ENCODE results near the gene SLC30A1.

DNA sequence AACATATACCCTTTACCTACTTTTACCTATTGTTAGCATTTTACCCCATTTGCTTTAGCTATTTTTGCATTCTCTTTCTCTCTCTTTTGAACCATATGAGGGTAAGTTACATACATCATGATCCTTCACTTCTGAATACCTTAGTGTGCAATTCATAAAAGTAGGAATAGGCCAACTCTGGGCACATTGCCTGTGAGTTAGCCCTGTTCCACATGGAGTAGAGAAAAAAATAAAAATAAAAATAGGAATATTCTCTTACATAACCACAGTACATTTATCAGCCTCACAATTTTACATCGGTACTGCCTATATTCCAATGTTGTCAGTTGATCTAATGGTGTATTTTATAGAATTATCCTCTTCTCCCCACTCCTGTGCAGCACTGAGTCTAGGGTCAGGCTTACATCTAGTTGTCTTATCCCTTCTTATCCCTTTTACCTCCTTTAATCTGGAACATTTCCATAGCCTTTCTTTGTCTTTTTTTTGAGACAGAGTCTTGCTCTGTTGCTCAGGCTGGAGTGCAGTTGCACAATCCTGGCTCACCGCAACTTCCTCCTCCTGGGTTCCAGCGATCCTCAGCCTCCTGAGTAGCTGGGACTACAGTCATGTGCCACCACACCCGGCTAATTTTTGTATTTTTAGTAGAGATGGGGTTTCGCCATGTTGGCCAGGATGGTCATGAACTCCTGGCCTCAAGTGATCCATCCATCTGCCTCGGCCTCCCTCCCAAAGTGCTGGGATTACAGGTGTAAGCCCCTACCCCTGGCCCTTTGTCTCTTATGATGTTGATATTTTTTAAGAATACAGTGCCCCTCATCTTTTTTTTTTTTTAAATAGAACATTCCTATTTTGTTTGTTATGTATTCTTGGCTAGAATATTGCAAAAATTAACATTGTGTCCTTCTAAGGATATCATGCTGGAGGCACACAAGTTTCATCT is 11.1 kb upstream of the SLC30A1 start:
- TF ChIP-seq POLR2AphosphoS5 (IDR thresholded peaks at IDR 0.05) (no peak), RAD21 (conservative IDR thresholded peaks at IDR 0.05) (no peak), EZH2 (IDR thresholded peaks at IDR 0.05; ENCODE audit: borderline replicate concordance, insufficient read depth, low read length, poor library complexity, severe bottlenecking) (no peak), SMC3 (conservative IDR thresholded peaks at IDR 0.05; ENCODE audit: poor library complexity) (no peak)
- TF ChIP-seq, protein P1, sequence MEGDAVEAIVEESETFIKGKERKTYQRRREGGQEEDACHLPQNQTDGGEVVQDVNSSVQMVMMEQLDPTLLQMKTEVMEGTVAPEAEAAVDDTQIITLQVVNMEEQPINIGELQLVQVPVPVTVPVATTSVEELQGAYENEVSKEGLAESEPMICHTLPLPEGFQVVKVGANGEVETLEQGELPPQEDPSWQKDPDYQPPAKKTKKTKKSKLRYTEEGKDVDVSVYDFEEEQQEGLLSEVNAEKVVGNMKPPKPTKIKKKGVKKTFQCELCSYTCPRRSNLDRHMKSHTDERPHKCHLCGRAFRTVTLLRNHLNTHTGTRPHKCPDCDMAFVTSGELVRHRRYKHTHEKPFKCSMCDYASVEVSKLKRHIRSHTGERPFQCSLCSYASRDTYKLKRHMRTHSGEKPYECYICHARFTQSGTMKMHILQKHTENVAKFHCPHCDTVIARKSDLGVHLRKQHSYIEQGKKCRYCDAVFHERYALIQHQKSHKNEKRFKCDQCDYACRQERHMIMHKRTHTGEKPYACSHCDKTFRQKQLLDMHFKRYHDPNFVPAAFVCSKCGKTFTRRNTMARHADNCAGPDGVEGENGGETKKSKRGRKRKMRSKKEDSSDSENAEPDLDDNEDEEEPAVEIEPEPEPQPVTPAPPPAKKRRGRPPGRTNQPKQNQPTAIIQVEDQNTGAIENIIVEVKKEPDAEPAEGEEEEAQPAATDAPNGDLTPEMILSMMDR (IDR thresholded peaks at IDR 0.05; ENCODE audit: poor library complexity, severe bottlenecking), result no peak
- TF ChIP-seq, protein P2, sequence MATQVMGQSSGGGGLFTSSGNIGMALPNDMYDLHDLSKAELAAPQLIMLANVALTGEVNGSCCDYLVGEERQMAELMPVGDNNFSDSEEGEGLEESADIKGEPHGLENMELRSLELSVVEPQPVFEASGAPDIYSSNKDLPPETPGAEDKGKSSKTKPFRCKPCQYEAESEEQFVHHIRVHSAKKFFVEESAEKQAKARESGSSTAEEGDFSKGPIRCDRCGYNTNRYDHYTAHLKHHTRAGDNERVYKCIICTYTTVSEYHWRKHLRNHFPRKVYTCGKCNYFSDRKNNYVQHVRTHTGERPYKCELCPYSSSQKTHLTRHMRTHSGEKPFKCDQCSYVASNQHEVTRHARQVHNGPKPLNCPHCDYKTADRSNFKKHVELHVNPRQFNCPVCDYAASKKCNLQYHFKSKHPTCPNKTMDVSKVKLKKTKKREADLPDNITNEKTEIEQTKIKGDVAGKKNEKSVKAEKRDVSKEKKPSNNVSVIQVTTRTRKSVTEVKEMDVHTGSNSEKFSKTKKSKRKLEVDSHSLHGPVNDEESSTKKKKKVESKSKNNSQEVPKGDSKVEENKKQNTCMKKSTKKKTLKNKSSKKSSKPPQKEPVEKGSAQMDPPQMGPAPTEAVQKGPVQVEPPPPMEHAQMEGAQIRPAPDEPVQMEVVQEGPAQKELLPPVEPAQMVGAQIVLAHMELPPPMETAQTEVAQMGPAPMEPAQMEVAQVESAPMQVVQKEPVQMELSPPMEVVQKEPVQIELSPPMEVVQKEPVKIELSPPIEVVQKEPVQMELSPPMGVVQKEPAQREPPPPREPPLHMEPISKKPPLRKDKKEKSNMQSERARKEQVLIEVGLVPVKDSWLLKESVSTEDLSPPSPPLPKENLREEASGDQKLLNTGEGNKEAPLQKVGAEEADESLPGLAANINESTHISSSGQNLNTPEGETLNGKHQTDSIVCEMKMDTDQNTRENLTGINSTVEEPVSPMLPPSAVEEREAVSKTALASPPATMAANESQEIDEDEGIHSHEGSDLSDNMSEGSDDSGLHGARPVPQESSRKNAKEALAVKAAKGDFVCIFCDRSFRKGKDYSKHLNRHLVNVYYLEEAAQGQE (IDR thresholded peaks at IDR 0.05; ENCODE audit: borderline replicate concordance), result no peak

Data from neural cell (in vitro differentiated cells).